SIG-M5 treated with dmso at 0.1 percent for 504 hours (cell line): ENCODE results near the gene STK38L.

Experiments
- DNase-seq: peaks from one replicate; lab custom pipeline; 2025; ENCODE audit not compliant: unreplicated experiment; lab: John Stamatoyannopoulos, UW

Gene STK38L

GRCh38 chr12:27243804-27244688, at the start of gene STK38L:
STK38L (plus strand) TSS chr12:27244286; CDS start chr12:27297721, 53,435 bp downstream.
- peak; percentile 93 for DNase-seq

- DNase-seq = no peak
Measured at GRCh38 chr12:27194644-27195043, 49.4 kb upstream of the STK38L start.

DNA sequence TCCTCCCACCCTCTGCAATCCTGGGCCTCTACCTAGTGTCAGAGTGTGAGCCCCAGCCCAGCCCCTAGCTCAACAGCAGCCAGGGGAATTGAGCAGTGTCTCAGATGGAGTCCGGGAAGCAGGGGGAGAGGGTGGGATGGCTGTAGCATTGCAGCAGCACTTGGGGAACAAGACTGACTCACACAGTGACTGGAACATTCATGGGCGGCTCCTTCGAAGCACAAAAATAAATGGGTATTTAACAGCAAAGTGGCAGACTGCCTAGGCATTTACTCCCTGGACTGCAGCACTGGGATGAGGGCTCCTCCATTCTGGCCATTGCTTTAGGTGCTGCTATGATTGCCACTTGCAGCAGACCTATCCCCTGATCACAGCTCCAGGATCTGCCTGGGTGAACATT, 46.0 kb upstream of the STK38L start:
- DNase-seq = no peak

DNA sequence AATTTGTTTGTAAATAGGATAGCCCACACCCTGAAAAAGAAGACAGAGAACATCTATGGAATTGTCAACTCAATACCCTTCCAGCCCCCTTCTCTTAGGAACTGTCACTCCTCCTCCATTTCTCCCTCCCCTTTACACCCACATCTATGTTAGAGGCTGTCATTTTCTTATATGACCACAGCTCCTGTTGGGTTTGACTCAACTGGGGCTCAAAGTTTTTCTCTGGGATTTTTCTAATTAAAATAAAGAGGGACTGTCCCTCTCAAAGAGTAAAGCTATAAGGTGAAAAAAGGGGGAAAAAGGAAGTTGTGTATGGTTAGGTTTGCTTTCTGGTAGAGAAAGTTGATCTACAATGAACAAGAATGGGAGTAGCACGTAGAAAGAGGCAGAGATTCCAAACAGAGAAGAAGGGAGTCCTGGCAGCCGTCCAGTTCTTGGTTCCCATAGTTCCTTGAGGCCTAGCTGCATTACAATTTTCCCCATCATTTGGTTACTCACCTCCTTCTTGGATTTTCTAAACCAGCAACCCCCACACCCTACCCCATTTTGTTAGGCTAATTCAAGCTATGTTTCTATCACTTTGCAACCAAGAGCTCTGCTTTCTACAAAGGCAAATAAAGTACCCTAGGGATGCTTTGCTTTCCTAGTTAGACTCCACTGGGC, 44.3 kb upstream of the STK38L start:
- no peak for DNase-seq

DNA sequence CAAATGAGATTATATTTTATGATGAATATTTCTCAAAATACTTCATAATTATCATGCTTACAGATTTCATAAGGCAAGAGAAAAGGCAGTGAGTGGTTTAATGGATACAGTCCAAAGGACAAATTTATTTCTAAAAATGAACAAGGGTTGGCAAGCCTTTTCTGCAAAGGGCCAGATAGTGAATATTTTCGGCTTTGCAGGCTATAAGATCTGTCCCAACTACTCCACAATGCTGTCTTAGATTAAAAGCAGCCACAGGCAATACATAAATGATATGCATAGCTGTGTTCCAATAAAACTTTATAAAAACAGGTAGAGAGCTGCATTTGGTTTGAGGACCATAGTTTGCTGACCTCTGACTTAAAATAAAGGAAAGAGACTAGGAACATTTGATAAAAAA, 42.9 kb upstream of the STK38L start:
- DNase-seq = no peak

DNA sequence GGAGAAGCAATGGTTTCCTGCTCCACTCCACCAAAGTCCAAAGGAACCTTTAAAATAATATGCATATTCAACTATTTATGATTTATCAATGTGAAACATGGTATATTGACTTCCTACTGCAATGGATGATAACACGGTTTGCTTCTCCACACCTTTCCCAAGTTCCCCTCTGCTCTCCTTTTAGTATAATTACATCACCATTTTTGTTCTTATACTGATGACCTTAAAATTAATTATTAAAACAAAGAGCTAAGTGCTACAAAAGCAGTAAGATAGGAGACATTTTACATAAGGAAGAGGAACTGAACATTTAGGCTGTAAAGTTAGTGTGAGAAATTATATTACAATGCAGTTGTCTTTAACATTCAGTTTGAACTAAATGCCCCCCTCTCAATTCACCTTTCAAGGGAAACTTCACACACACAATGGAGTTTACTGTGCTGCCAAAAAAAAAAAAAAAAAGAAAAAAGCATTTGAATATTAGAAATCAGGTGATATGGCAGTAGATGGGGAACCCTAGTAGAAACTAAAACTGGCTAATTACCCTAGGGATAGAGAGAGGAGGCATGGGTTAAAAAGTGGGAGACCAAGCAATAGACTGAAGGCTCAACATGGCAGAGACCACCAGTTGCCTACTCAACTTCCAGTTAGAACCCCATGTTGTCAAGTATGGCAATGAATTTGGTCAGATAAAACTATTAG, 37.1 kb upstream of the STK38L start:
- no peak for DNase-seq

DNA sequence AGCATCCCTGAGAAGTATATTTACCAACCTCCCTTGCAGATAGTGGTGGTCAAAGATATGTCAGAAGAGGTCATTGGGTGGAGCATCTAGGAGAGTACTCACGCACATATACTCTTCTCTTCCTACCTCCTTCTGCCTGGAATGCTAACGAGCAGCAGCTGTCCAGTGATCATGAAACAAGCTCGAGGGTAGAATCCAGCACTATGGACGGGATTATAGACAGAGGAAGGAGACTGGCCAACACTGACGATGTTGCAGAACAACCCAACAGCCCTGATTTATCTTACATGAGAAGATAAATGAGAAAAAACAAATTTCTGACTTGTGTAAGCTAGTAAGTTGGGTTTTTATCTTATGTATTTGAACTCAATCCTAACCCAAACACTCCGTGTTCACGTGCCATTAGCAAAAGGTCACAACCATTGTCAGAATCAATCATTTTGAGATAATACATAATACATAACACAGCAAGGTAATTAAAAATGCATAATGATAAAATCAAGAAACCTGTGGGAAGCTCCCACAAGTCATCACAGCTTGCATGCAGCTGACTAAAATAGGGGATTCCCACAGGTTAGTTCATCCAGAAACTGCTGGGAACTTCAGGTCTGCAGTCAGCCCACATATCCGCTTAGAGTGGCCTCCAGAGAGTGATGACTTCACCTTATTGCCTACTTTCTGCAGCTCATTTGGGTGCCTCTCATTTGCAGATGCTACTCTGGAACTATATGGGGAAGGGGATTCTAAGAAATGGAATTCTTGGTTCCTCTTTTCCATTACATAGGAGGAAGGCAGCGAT, 36.3 kb upstream of the STK38L start:
- DNase-seq = no peak

GRCh38 chr12:27208414-27208750, 35.7 kb upstream of the STK38L start:
- DNase-seq = no peak

GRCh38 chr12:27209257-27209910, 34.7 kb upstream of the STK38L start:
- no peak for DNase-seq

- DNase-seq = no peak
Measured at GRCh38 chr12:27210187-27210586, 33.9 kb upstream of the STK38L start.

DNA sequence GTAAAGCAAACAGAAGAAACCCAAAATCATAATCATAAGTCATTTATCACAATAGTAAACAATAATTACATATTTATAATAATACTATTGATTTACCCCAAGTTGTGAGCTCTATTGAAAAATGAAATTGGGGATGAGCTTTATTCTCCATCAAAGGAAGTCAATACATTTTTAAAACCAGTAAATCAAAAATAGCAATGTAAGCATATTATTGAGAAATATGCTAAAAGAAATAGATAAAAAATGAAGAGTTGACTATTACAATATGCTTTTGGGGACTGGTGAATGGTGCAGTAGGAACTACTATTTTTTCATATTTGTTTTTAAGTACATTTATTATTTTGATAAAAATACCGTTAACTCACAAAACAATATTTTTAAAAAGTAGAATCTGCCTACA, 31.2 kb upstream of the STK38L start:
- no peak for DNase-seq

GRCh38 chr12:27213304-27213703, 30.8 kb upstream of the STK38L start:
- no peak for DNase-seq

GRCh38 chr12:27213830-27214787, 30.0 kb upstream of the STK38L start:
- no peak for DNase-seq

DNA sequence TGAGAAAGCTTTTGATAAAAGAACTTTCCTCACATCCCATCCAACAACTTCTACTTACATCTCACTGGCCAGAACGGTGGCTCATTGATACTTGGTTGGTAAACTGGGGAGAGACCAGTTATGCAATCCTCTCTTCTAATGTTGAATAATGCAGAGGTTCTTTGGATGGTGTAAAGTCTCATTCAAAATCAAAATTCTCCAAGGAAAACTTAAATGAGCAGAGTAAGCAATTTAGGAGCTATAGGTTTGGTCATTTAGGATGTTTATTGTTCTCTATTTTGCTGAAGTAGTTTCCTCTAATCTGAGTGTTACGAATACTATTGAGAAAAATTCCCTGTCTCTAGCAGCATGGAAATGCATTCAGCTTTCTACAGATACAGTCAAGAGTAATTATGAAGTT, 26.5 kb upstream of the STK38L start:
- DNase-seq = no peak

- DNase-seq = no peak
Measured at GRCh38 chr12:27219693-27220054, 24.4 kb upstream of the STK38L start.

GRCh38 chr12:27220055-27220987, 23.8 kb upstream of the STK38L start:
- peak; percentile 23 for DNase-seq

GRCh38 chr12:27220988-27221345, 23.1 kb upstream of the STK38L start:
- no peak for DNase-seq

DNA sequence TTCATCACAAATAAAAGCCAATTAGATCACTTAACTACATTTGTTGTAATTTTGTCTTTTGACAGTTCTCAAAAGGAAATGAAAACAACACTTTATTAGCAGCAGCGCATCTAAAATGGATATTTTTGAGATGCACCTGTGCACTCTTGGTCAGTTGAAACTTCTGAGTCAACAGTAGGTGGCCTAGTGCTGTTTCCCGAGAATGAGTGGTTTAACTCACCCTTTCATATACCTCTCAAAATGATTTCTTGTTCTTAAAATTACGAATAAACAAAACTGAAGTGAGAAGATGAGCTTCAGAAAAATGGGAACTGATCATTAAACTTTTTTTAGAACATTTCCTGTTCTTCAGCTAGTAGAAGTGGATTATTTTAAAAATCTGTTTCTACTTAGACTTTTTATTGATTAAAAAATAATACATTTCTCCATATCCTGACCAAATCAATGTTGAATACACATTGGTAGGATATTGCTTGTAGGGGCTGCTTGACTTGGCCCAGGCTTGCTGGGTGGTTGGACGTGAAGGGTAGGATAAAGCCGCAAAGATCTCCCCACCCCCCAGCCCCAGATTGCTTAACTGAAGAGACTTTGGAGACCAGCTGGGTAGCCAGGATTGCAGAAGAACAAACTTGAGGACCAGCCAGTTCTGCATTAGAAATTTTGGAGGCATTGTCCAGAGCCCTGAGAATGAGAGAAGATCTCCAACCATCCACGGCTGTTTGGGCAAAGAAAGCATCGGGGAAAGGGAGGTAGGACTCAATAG, 22.3 kb upstream of the STK38L start:
- peak; percentile 88 for DNase-seq
